Activated CD4-positive, alpha-beta T cell treated with anti-CD3 and anti-CD28 coated beads, Interleukin-2, amount 10 ng/mL, durations not matched to agents 7 days and 5 days (primary cell): ENCODE data around the gene TEC. TPM values are rescaled to one million over a fixed set of nuclear protein-coding genes. Genes with fewer than 3 reads are reported as not detected.
"Not testable (repeated sequence)": the region's sequence is repeated elsewhere in the genome, so short reads cannot be mapped to it uniquely, and the experiment has no call there.

ENCODE experiments used
- CTCF ChIA-PET: fragments of 350-600 bp; sonication (Branson Sonifier 250); formaldehyde crosslinking; loops from one replicate; lab custom pipeline; 2021; ENCODE audit warnings: antibody characterized with exemption; lab: Charles Lee
- POLR2A ChIA-PET: fragments of 350-600 bp; sonication (Branson Sonifier 250); formaldehyde crosslinking; loops from one replicate; lab custom pipeline; 2021; ENCODE audit warnings: antibody characterized with exemption; lab: Charles Lee
- DNase-seq: peaks from one replicate; pipeline ENCODE4 v3.0.0-alpha.2; 2020
- H3K27ac Mint-ChIP-seq: one replicate; pipeline ENCODE4 v1.8.0; 2021; ENCODE audit warnings: mild to moderate bottlenecking, moderate library complexity, mixed read lengths
- H3K27me3 Mint-ChIP-seq: one replicate; pipeline ENCODE4 v1.8.0; 2021; ENCODE audit warnings: mixed read lengths
- H3K36me3 Mint-ChIP-seq: one replicate; pipeline ENCODE4 v1.8.0; 2021; ENCODE audit warnings: low read depth, mixed read lengths
- H3K4me1 Mint-ChIP-seq: one replicate; pipeline ENCODE4 v1.8.0; 2021; ENCODE audit warnings: mixed read lengths
- H3K4me3 Mint-ChIP-seq: one replicate; pipeline ENCODE4 v1.8.0; 2021; ENCODE audit warnings: mild to moderate bottlenecking, moderate library complexity, mixed read lengths
- H3K9me3 Mint-ChIP-seq: one replicate; pipeline ENCODE4 v1.8.0; 2021; ENCODE audit warnings: mixed read lengths
- total RNA-seq, 2 experiments: library from RNA; stranded (reverse); gene quantifications; one replicate each; pipeline ENCODE4 v1.2.3, GENCODE V29; 2021

Gene TEC
- total RNA-seq, 2 experiments from 2014 or later, result 1.0 to 1.1 TPM

DNA sequence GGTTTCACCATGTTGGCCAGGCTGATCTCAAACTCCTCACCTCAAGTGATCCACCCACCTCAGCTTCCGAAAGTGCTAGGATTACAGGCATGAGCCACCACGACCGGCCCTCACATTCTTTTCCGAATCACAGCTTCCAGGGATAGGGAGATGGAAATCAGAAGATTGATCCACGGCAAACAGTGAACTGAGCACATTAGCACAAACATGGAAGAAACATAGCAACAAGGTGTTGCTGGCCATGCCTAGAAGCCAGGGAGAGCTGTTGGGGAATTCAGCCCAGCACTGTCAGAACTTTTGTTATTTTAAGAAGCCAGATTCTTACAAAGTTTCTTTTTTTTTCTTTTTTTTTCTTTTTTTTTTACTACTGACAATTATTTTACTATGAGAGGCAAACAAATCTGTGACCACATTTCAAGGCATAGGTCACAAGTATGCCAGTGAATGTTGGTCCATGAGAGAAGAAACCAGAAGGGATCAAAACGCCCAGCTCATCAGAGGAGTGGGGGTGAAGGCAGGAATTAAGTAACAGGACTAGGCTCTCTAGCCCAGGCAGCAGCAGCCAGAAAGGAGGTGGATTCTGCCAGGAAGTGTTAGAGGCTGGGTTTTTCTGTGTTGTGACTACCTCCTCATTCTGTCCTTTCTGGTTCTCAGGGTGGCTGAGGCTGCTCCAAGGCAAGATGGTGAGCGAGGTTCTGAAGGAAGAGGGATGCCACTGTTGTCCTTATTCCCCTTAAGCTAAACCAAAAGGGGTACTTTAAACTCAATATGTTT, 44.1 kb downstream of the TEC start:
- no peak for DNase-seq
- Mint-ChIP-seq H3K4me3 (no peak overlapping the region), H3K9me3 (no peaks in the 10 kb centered on the region), H3K27ac (no peak overlapping the region), H3K36me3 (no peaks in the 10 kb centered on the region), H3K27me3 (no peaks in the 10 kb centered on the region), H3K4me1 (peaks cover 2% of the 10 kb centered on the region)
- CTCF ChIA-PET, result no interaction called here
- POLR2A ChIA-PET, result no interaction called here

DNA sequence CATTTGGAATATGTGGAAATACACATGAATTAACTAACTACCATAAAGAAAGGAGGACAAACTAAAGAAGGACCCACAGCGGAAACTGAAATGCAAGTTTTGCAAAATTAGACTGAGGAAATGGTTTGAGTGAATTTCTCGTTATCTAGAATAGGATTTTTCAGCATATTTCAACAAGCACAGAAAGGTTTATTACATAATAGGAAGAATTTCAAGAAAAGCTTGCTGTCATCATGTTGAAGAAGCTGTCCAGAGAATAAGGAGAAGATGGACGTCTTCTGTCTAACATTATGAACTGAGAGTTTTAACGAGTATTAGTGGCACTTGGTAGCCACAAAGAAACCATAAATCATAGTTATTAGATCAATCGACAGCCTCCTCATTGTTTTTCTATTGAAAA, 45.0 kb downstream of the TEC start:
- Mint-ChIP-seq H3K4me3 (no peak overlapping the region), H3K9me3 (no peaks in the 10 kb centered on the region), H3K27ac (no peak overlapping the region), H3K36me3 (no peaks in the 10 kb centered on the region), H3K4me1 (peaks cover 2% of the 10 kb centered on the region), H3K27me3 (no peaks in the 10 kb centered on the region)
- no peak for DNase-seq
- ChIA-PET POLR2A (no interaction called here), CTCF (no interaction called here)

DNA sequence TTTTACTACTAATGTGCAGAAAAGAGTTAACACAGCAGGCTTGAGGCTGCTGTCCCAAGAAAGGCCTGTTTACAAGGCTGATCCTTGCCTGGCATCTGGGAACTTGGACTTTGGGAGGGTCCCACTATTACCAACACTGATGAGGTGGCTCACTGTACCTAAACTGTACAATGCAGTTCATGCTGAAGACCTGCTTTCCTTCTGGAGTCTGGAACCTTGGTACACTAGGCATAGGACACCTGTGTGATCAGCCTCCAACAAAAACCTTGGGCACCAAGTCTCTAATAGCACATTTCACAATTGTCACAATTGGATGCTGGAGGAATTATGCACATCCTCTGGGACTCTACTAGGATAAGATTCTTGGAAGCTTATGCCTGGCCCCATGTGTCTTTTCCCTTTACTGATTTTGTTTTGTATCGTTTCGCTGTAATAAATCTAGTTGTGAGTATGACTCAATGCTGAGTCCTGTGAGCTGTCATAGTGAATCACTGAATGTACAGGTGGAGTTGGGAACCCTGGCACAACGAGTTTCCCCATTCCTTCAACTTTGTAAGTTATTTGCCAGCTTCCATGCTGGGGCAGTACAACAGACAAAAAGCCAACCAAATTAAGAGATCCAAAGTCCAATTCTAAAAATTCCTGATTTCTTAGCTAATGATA, 45.9 kb downstream of the TEC start:
- Mint-ChIP-seq H3K4me1 (peaks cover 2% of the 10 kb centered on the region), H3K27me3 (no peaks in the 10 kb centered on the region), H3K9me3 (no peaks in the 10 kb centered on the region), H3K27ac (no peak overlapping the region), H3K36me3 (no peaks in the 10 kb centered on the region), H3K4me3 (no peak overlapping the region)
- ChIA-PET CTCF (no interaction called here), POLR2A (no interaction called here)
- DNase-seq, result no peak

DNA sequence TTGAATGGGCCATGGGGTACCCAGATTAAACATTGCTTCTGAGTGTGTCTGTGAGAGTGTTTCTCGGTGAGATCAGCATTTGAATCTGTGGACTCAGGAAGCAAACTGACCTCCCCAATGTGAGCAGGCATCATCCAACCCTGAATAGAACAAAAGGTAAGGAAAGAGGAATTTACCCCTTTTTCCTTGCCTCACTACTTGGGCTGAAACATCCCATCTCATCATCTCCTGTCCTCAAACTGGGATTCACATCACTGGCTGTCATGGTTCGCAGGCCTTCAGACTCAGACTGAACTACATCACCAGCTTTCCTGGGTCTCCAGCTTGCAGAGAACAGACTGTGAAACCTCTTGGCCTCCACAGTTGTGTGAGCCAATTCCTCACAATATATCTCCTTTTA, 47.1 kb downstream of the TEC start:
- no peaks in the 10 kb centered on the region for H3K36me3 Mint-ChIP-seq
- CTCF ChIA-PET, result interaction anchor here (1.1 kb wide), 1 partner anchor 13 kb away, joined by 3 read pairs; no protein-coding TSS in a partner anchor
- peaks cover 2% of the 10 kb centered on the region for H3K4me1 Mint-ChIP-seq
- no peaks in the 10 kb centered on the region for H3K27me3 Mint-ChIP-seq
- no peak overlapping the region for H3K4me3 Mint-ChIP-seq
- POLR2A ChIA-PET, result no interaction called here
- H3K9me3 Mint-ChIP-seq, result peaks cover 1% of the 10 kb centered on the region
- H3K27ac Mint-ChIP-seq, result no peak overlapping the region
- no peak for DNase-seq

DNA sequence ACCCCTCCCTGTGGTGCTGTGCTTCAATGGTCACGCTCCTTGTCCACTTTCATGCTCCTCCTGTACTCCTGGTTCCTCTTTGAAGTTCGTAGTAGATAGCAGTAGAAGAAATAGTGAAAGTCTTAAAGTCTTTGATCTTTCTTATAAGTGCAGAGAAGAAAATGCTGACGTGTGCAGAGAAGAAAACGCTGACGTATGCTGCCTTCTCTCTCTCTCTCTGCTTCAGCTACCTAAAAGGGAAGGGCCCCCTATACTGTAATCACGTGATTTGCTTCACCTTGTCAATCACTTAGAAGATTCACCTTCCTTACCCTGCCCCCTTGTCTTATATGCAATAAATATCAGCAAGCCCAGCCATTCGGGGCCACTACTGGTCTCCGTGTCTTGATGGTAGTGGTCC, 50.2 kb downstream of the TEC start:
- CTCF ChIA-PET, H3K36me3 Mint-ChIP-seq, H3K4me1 Mint-ChIP-seq: not testable (repeated sequence)

DNA sequence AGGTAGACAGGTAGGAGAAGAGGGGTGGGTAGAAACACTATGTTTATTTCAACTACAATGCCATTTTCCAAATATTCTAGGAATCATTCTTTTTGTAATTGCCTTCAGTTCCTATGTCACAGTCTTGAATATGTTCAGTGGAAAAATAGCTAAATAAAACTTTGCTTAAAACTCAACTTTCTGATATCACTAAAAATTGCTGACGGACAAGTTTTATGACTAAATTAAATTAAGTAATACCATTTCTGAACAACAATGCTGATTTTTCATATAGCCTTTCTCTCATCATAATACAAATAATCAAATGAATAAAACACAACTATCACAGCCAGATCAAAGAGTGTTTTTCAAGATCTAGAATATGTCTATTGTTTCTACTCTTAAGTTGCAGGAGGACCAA, 53.1 kb downstream of the TEC start:
- CTCF ChIA-PET, result no interaction called here
- H3K9me3 Mint-ChIP-seq, result peaks cover 4% of the 10 kb centered on the region
- no peaks in the 10 kb centered on the region for H3K27me3 Mint-ChIP-seq
- no peak for DNase-seq
- H3K27ac Mint-ChIP-seq, result no peak overlapping the region
- H3K36me3 Mint-ChIP-seq, result no peaks in the 10 kb centered on the region
- no peak overlapping the region for H3K4me3 Mint-ChIP-seq
- peaks cover 5% of the 10 kb centered on the region for H3K4me1 Mint-ChIP-seq
- POLR2A ChIA-PET, result no interaction called here

More for the DNA sequence above, 50.2 kb downstream of the TEC start:
- POLR2A ChIA-PET, H3K27me3 Mint-ChIP-seq, H3K9me3 Mint-ChIP-seq, DNase-seq, H3K27ac Mint-ChIP-seq, H3K4me3 Mint-ChIP-seq: not testable (repeated sequence)

DNA sequence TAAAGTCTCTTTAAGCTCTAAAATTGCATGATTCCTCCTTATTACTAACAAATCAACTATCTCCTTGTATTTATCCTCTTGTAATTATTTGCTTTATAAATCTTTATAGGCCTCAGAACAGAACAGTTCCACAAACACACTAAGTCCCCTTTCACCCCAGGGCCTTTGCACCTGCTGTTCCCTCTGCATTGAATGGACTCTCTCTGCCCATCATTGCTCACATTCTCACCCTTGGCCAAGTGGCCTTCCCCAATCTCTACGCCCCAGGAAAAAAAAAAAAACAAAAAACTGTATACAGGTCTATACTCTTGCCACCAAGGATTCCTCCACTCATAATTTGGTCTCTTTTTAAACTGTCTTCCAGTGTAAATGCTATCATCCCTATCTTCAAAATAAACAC, 53.7 kb downstream of the TEC start:
- no peak for DNase-seq
- Mint-ChIP-seq H3K36me3 (no peaks in the 10 kb centered on the region), H3K9me3 (peaks cover 4% of the 10 kb centered on the region), H3K27me3 (no peaks in the 10 kb centered on the region), H3K4me1 (peaks cover 5% of the 10 kb centered on the region), H3K27ac (no peak overlapping the region), H3K4me3 (no peak overlapping the region)
- ChIA-PET POLR2A (no interaction called here), CTCF (no interaction called here)

DNA sequence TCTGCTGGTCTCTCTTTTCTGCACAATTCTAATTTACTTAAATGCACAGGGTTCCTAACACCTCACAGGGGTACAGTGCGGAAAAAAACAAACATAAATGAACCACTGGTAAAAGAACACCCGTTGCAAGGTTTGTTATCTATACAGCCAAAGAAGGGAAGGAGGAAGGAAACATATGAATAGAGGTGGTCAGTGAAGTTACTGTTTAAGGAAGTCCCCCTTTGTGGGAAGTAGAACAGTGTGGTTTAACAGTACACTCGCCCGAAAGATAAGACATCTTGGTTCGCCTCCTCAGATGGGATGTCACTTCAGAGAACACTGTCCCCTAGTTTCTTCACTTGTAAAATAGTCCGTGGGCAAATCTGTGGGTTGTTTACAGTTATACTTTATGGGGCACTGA, 57.5 kb downstream of the TEC start:
- Mint-ChIP-seq H3K4me3 (no peak overlapping the region), H3K27me3 (no peaks in the 10 kb centered on the region), H3K27ac (no peak overlapping the region), H3K4me1 (peaks cover 14% of the 10 kb centered on the region), H3K9me3 (no peaks in the 10 kb centered on the region), H3K36me3 (no peaks in the 10 kb centered on the region)
- POLR2A ChIA-PET, result no interaction called here
- CTCF ChIA-PET, result interaction anchor here (0.9 kb wide), 1 partner anchor 19 kb away, joined by 3 read pairs; no protein-coding TSS in a partner anchor
- no peak for DNase-seq

DNA sequence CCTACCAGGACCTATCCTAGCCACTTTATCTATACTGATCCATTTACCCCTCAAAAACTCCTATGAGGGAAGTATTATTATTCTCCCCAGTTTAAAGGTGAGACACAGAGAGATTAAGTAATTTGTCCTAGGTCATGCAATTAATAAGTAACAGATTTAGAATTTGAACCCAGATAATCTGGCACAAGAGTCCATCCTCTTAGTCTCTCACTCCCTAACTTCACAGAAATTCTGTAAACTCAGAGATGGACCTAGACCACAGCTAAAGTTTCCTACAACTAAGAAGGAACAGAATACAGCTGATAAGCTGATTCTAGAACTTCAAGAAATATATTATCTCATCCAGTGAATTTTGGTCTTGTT, 58.7 kb downstream of the TEC start:
- H3K9me3 Mint-ChIP-seq, result no peaks in the 10 kb centered on the region
- DNase-seq, result no peak
- CTCF ChIA-PET, result no interaction called here
- no peak overlapping the region for H3K27ac Mint-ChIP-seq
- peaks cover 14% of the 10 kb centered on the region for H3K4me1 Mint-ChIP-seq
- H3K36me3 Mint-ChIP-seq, result no peaks in the 10 kb centered on the region
- POLR2A ChIA-PET, result no interaction called here
- no peaks in the 10 kb centered on the region for H3K27me3 Mint-ChIP-seq
- H3K4me3 Mint-ChIP-seq, result no peak overlapping the region

DNA sequence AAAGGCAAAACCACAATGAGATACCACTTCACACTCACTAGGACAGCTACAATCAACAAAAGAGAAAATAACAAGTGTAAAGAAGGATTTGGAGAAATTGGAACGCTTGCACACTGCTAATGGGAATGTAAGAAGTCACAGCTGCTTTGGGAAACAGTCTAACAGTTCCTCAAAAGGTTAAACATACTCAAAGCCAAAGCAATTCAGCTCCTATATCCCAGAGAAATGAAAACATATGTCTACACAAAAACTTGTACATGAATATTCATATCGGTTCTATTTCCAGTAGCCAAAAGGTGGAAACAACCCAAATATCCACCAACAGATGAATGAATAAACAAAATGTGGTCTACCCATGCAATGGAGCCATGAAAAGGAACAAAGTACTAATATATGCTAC, 64.0 kb downstream of the TEC start:
- ChIA-PET POLR2A (no interaction called here), CTCF (no interaction called here)
- Mint-ChIP-seq H3K27me3 (no peaks in the 10 kb centered on the region), H3K36me3 (no peaks in the 10 kb centered on the region), H3K9me3 (no peaks in the 10 kb centered on the region), H3K27ac (no peak overlapping the region), H3K4me1 (peaks cover 8% of the 10 kb centered on the region), H3K4me3 (no peak overlapping the region)
- DNase-seq, result no peak

DNA sequence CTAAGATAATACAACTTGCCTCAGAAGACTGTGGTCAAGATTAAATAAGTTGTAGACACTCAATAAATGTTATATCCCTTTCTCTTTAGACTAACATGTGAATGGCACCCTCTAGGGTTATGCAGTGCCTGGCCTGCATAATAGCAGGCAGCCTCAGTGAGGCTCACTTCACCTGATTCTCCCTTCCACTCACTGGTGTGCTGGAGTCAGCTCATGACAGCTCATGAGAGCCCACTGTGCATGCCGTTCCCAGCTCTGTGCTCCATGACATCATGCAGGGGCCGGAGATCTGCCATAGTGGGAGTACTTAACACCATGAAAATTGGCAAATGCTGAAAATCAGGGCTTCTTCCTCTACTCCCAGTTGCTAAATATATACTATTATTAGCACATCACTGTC, 64.5 kb downstream of the TEC start:
- Mint-ChIP-seq H3K9me3 (no peaks in the 10 kb centered on the region), H3K4me1 (peaks cover 2% of the 10 kb centered on the region), H3K27ac (no peak overlapping the region), H3K4me3 (no peak overlapping the region), H3K36me3 (no peaks in the 10 kb centered on the region), H3K27me3 (no peaks in the 10 kb centered on the region)
- CTCF ChIA-PET, result no interaction called here
- no peak for DNase-seq
- POLR2A ChIA-PET, result no interaction called here

DNA sequence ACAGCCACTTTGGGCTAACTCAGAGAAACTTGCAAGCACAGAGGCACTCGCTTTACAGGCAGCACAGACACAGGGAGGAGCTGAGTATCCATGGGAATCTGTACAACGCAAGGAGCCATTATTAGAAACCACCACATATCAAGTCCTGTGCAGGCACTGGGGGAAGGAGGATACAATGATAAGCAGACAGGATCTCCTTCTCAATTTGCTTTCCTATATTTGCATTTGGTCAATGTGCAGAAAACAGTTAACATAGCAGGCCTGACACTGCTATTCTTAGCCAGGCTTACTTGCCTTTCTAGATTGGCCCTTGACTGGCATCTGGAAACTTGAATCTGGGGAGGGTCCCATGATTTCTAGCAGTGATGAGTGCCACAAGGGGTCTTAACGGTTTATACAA, 65.8 kb downstream of the TEC start:
- H3K36me3 Mint-ChIP-seq, result no peaks in the 10 kb centered on the region
- ChIA-PET CTCF (no interaction called here), POLR2A (no interaction called here)
- DNase-seq, result no peak
- H3K27me3 Mint-ChIP-seq, result no peaks in the 10 kb centered on the region
- H3K9me3 Mint-ChIP-seq, result no peaks in the 10 kb centered on the region
- H3K27ac Mint-ChIP-seq, result no peak overlapping the region
- no peaks in the 10 kb centered on the region for H3K4me1 Mint-ChIP-seq
- no peak overlapping the region for H3K4me3 Mint-ChIP-seq

DNA sequence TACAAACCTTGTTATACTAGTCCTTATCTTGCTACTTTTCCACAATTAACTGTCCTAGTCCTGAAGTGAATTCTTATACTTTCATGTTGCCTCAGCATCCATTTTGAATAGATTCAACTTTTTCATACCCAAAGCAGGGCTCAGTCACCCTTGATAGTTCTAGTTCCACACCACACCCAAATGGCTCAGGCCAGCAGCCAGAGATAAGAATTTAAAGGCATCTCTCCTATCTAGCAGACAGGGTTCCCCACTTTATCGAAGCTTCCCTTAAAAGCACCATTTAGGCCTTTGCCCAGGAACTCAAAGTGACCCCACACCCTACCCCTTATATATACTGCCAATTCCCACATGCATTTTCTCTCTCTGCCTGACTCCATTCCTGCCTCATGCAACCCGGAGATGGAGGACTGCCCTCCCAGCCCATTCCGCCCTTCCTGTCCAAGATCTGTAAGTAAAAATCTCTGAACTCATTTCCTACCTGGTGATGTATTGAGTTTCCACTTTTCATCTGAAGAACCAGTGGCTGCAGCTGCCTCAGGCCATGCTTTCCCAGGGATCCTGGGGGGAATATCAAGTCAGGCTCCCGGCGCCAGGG, 71.9 kb downstream of the TEC start:
- ChIA-PET POLR2A (no interaction called here), CTCF (interaction anchor here (1.5 kb wide), 1 partner anchor 10 kb away, joined by 3 read pairs; no protein-coding TSS in a partner anchor)
- DNase-seq, result no peak
- no peaks in the 10 kb centered on the region for H3K36me3 Mint-ChIP-seq
- H3K4me3 Mint-ChIP-seq, result no peak overlapping the region
- no peaks in the 10 kb centered on the region for H3K27me3 Mint-ChIP-seq
- H3K9me3 Mint-ChIP-seq, result no peaks in the 10 kb centered on the region
- no peak overlapping the region for H3K27ac Mint-ChIP-seq
- no peaks in the 10 kb centered on the region for H3K4me1 Mint-ChIP-seq
